Endothelial cell of umbilical vein (primary cell): ENCODE measurements around the gene BCL11B. TPM values are rescaled to one million over a fixed set of nuclear protein-coding genes. Genes with fewer than 3 reads are reported as not detected.

Experiments used
- BruUV-seq: library from RNA; stranded (reverse); fragments of 400-500 nt; replicated peaks from 2 replicates; lab custom pipeline; 2021; lab: Mats Ljungman, UMichigan
- CTCF ChIA-PET: fragments of 300-600, 350-600 bp; sonication (Branson Sonifier 250); formaldehyde crosslinking; loops from one replicate; lab custom pipeline; 2021; ENCODE audit warnings: antibody characterized with exemption, inconsistent platforms; lab: Charles Lee
- POLR2A ChIA-PET: fragments of 300-600, 350-600 bp; sonication (Branson Sonifier 250); formaldehyde crosslinking; loops from one replicate; lab custom pipeline; 2021; ENCODE audit warnings: antibody characterized with exemption, inconsistent platforms; lab: Charles Lee
- DNase-seq: peaks from one replicate; pipeline ENCODE4 v3.0.0-alpha.2; 2011; ENCODE audit warnings: low read depth, low spot score
- FAIRE-seq: peaks from 2 replicates; lab custom pipeline; 2011; peaks lifted over from hg19 to GRCh38; lab: Jason Lieb, UNC
- H2AFZ ChIP-seq: 2 replicates; pipeline ENCODE4 v1.6.0; 2012; ENCODE audit warnings: low read depth, low read length, control low read depth, inconsistent platforms
- H3K27ac ChIP-seq: 2 replicates; pipeline ENCODE4 v1.5.1; 2011; ENCODE audit warnings: low read depth, mild to moderate bottlenecking, control low read depth, low read length, moderate library complexity; ENCODE audit not compliant: insufficient read depth
- H3K27me3 ChIP-seq, 2 experiments: 2 replicates each; pipeline versions ENCODE4 v1.6.0 to v1.6.1; 2011; ENCODE audit warnings: low read length in 2 of 2, mixed read lengths in 1 of 2; ENCODE audit not compliant: control insufficient read depth in 2 of 2, insufficient read depth in 2 of 2
- H3K36me3 ChIP-seq, 2 experiments: 2 replicates in 1 of 2; 3 replicates in 1 of 2; pipeline ENCODE4 v1.5.1; 2011; ENCODE audit warnings: low read length in 2 of 2, mild to moderate bottlenecking in 1 of 2, moderate library complexity in 1 of 2; ENCODE audit not compliant: control insufficient read depth in 2 of 2, insufficient read depth in 2 of 2; ENCODE audit errors: extremely low read depth in 1 of 2
- H3K4me1 ChIP-seq: 3 replicates; pipeline ENCODE4 v1.5.1; 2011; ENCODE audit warnings: mild to moderate bottlenecking, low read length; ENCODE audit not compliant: control insufficient read depth, insufficient read depth; ENCODE audit errors: extremely low read depth
- H3K4me2 ChIP-seq: 2 replicates; pipeline ENCODE4 v1.6.1; 2011; ENCODE audit warnings: low read length, control low read depth, mixed read lengths; ENCODE audit not compliant: insufficient read depth
- H3K4me3 ChIP-seq, 3 experiments: fragments of 200-600 bp in 1 of 3; sonication (generic), shearing (Covaris generic) in 1 of 3; replicated peaks in 1 of 3; 2 replicates each; pipeline ENCODE4 v1.5.1; 2011 to 2016; ENCODE audit warnings: control low read depth in 3 of 3, low read length in 3 of 3, mild to moderate bottlenecking in 2 of 3, inconsistent platforms in 1 of 3, low read depth in 1 of 3, moderate library complexity in 1 of 3; ENCODE audit not compliant: insufficient read depth in 1 of 3
- H3K79me2 ChIP-seq: 2 replicates; pipeline ENCODE4 v1.6.0; 2012; ENCODE audit warnings: low read length, inconsistent platforms; ENCODE audit not compliant: control insufficient read depth, insufficient read depth
- H3K9ac ChIP-seq: replicated peaks from 2 replicates; pipeline ENCODE3; 2011; ENCODE audit warnings: low read length, control low read depth; ENCODE audit not compliant: insufficient read depth; ENCODE audit errors: extremely low read depth
- H3K9me1 ChIP-seq: replicated peaks from 3 replicates; pipeline ENCODE4 v1.6.0; 2011; ENCODE audit warnings: mild to moderate bottlenecking, low read length; ENCODE audit not compliant: control insufficient read depth, insufficient read depth; ENCODE audit errors: extremely low read depth
- H3K9me3 ChIP-seq: replicated peaks from 2 replicates; pipeline ENCODE4 v1.5.1; 2012; ENCODE audit warnings: low read length, inconsistent platforms; ENCODE audit not compliant: control insufficient read depth, insufficient read depth
- H4K20me1 ChIP-seq: replicated peaks from 2 replicates; pipeline ENCODE3; 2011; ENCODE audit warnings: mild to moderate bottlenecking, low read length; ENCODE audit not compliant: control insufficient read depth, insufficient read depth; ENCODE audit errors: extremely low read depth
- EZH2 ChIP-seq: IDR thresholded peaks from 2 replicates; pipeline ENCODE4 v1.6.1; 2012; ENCODE audit warnings: borderline replicate concordance, low read depth, mild to moderate bottlenecking, moderate library complexity, low read length, inconsistent platforms; ENCODE audit not compliant: severe bottlenecking
- FOS ChIP-seq: IDR thresholded peaks from 2 replicates; pipeline ENCODE4 v1.6.1; 2011; ENCODE audit warnings: mild to moderate bottlenecking, low read length, moderate library complexity, borderline replicate concordance; ENCODE audit not compliant: insufficient read depth
- GATA2 ChIP-seq: IDR thresholded peaks from 2 replicates; pipeline ENCODE4 v1.7.0; 2011; ENCODE audit warnings: low read depth, mild to moderate bottlenecking, moderate library complexity, mixed read lengths, low read length; ENCODE audit not compliant: insufficient read length, insufficient read depth
- JUN ChIP-seq: IDR thresholded peaks from 2 replicates; pipeline ENCODE4 v1.6.1; 2011; ENCODE audit warnings: borderline replicate concordance, low read depth; ENCODE audit not compliant: insufficient read length, insufficient read depth
- MAX ChIP-seq: IDR thresholded peaks from 2 replicates; pipeline ENCODE4 v1.6.1; 2011; ENCODE audit not compliant: insufficient read depth, insufficient read length
- MYC ChIP-seq: IDR thresholded peaks from one replicate; pipeline ENCODE4 v1.6.1; 2011; ENCODE audit warnings: mild to moderate bottlenecking, low read depth, low read length
- POLR2A ChIP-seq: IDR thresholded peaks from 2 replicates; pipeline ENCODE4 v1.6.1; 2012; ENCODE audit warnings: low read depth, mild to moderate bottlenecking, control low read depth, low read length
- POLR2AphosphoS5 ChIP-seq: IDR thresholded peaks from 2 replicates; pipeline ENCODE4 v1.6.1; 2012; ENCODE audit warnings: low read depth, mild to moderate bottlenecking, control low read depth, low read length, moderate library complexity; ENCODE audit not compliant: insufficient read depth
- dilution Hi-C: fragments of 300-500 bp; cut with MboI; formaldehyde crosslinking; loops from one replicate; pipeline ENCODE4 v1.15.0; 2019; ENCODE audit warnings: low sequenced_read_pairs; ENCODE audit not compliant: extremely low pct_ligation_motif_present
- intact Hi-C: fragments of 100-400 bp; cut with micrococcal nuclease; formaldehyde crosslinking; loops from one replicate; pipeline ENCODE4 v1.10.0; 2022
- polyA plus RNA-seq, 4 experiments: library from polyadenylated mRNA; depleted of rRNA in 3 of 4; stranded (reverse) in 3 of 4; unstranded in 1 of 4; fragments of >200 nt; gene quantifications; 2 replicates each; pipeline versions ENCODE4 v1.2.1 to v1.2.3, GENCODE V29; 2011 to 2012; ENCODE audit warnings: missing spikeins in 1 of 4
- total RNA-seq: library from RNA; stranded (reverse); gene quantifications from 2 replicates; pipeline ENCODE4 v1.2.3, GENCODE V29; 2021
- TF ChIP-seq, protein P1 (sequence below), 2 donors: IDR thresholded peaks; 1 replicate in 1 of 2; 2 replicates in 1 of 2; pipeline ENCODE4 v1.5.1; 2011; ENCODE audit warnings: low read length in 2 of 2, mild to moderate bottlenecking in 2 of 2, moderate library complexity in 2 of 2, control low read depth in 1 of 2, inconsistent platforms in 1 of 2, low read depth in 1 of 2; ENCODE audit not compliant: insufficient read depth in 1 of 2; ENCODE audit errors: extremely low read depth in 1 of 2

The BCL11B gene
- total and polyA plus RNA-seq, 2 donors (not counting 3 experiments of a cell fraction or from before 2014, with no cell fraction given): 0.03 to 0.07 TPM

DNA sequence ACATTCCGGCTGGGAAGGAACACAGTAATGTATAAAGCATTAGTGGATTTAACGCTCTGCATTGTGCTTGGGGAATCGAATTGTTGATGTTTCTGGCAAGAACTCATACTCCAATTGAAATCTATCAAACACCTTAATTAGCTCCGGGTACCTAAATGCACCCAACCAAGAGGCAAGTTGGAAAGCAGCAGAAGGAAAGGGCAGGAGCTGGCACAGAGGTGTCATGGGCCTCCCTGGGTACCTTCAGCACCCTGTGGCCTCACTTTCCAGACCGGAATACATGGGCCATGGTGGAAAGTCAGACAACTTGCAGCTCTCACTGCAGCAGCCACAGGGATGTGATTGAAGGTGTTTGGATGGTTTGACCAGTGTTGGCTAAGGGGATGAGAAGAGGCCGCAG is 6.8 kb upstream of the BCL11B start:
- POLR2A ChIA-PET: no interaction called here

More for the DNA sequence above, 6.8 kb upstream of the BCL11B start:
- dilution Hi-C loops: no loop called here
- H3K9me1 ChIP-seq: no peaks in the 10 kb centered on the region
- BruUV-seq: no TSS peak
- no peaks in the 10 kb centered on the region for H3K36me3 ChIP-seq
- H3K27me3 ChIP-seq: peaks cover 20 to 40% of the 10 kb centered on the region in 2 experiments
- no peak for DNase-seq
- peaks cover 4% of the 10 kb centered on the region for H3K4me1 ChIP-seq
- no peaks in the 10 kb centered on the region for H3K9me3 ChIP-seq
- no peak for TF ChIP-seq POLR2AphosphoS5
- TF ChIP-seq GATA2: no peak
- no peak for TF ChIP-seq POLR2A
- TF ChIP-seq JUN: no peak
- TF ChIP-seq, protein P1, sequence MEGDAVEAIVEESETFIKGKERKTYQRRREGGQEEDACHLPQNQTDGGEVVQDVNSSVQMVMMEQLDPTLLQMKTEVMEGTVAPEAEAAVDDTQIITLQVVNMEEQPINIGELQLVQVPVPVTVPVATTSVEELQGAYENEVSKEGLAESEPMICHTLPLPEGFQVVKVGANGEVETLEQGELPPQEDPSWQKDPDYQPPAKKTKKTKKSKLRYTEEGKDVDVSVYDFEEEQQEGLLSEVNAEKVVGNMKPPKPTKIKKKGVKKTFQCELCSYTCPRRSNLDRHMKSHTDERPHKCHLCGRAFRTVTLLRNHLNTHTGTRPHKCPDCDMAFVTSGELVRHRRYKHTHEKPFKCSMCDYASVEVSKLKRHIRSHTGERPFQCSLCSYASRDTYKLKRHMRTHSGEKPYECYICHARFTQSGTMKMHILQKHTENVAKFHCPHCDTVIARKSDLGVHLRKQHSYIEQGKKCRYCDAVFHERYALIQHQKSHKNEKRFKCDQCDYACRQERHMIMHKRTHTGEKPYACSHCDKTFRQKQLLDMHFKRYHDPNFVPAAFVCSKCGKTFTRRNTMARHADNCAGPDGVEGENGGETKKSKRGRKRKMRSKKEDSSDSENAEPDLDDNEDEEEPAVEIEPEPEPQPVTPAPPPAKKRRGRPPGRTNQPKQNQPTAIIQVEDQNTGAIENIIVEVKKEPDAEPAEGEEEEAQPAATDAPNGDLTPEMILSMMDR (IDR thresholded peaks at IDR 0.05; ENCODE audit: extremely low read depth in 1 of 2, insufficient read depth in 1 of 2, low read depth in 1 of 2, low read length in 2 of 2): no peak
- no peak for TF ChIP-seq MYC
- no peak for TF ChIP-seq FOS
- no peak for TF ChIP-seq MAX
- TF ChIP-seq EZH2: no peak
- intact Hi-C loops: no loop called here
- no peak overlapping the region for H3K27ac ChIP-seq
- FAIRE-seq: no peak
- H4K20me1 ChIP-seq: no peaks in the 10 kb centered on the region
- H3K4me3 ChIP-seq: no peak overlapping the region
- H3K79me2 ChIP-seq: no peaks in the 10 kb centered on the region
- no peak overlapping the region for H3K4me2 ChIP-seq
- no peak overlapping the region for H2AFZ ChIP-seq
- H3K9ac ChIP-seq: no peak overlapping the region
- CTCF ChIA-PET: interaction anchor here (5.9 kb wide), 1 partner anchor 12 kb away, joined by 36 read pairs; no protein-coding TSS in a partner anchor
